ENCODE results near the gene KDM2A.

KDM2A gene

GRCh38 chr11:67146516-67147226 is 27.6 kb downstream of the KDM2A start:
- no peak overlapping the region for H3K4me3 ChIP-seq (ENCODE audit: low read length in 2 of 2)
- H3K36me3 ChIP-seq (ENCODE audit: control insufficient read depth in 2 of 2, insufficient read depth in 2 of 2, low read length in 2 of 2): peaks cover 4 to 6% of the 10 kb centered on the region in 2 donors
- H3K27ac ChIP-seq (ENCODE audit: low read length): no peak overlapping the region
- H3K9ac ChIP-seq (ENCODE audit: low read length in 2 of 2): no peak overlapping the region
- no peaks in the 10 kb centered on the region for H3K27me3 ChIP-seq (ENCODE audit: control insufficient read depth in 1 of 2, insufficient read depth in 2 of 2, low read length in 2 of 2)
- H3K9me3 ChIP-seq (ENCODE audit: control insufficient read depth in 2 of 2, low read length in 2 of 2): no peaks in the 10 kb centered on the region
- no peaks in the 10 kb centered on the region for H3K4me1 ChIP-seq (ENCODE audit: control insufficient read depth, insufficient read depth, low read length)

- no peak overlapping the region for H3K4me3 ChIP-seq (ENCODE audit: low read length in 2 of 2)
- no peaks in the 10 kb centered on the region for H3K4me1 ChIP-seq (ENCODE audit: control insufficient read depth, insufficient read depth, low read length)
- no peak overlapping the region for H3K27ac ChIP-seq (ENCODE audit: low read length)
- no peaks in the 10 kb centered on the region for H3K27me3 ChIP-seq (ENCODE audit: control insufficient read depth in 1 of 2, insufficient read depth in 2 of 2, low read length in 2 of 2)
- no peaks in the 10 kb centered on the region for H3K9me3 ChIP-seq (ENCODE audit: control insufficient read depth in 2 of 2, low read length in 2 of 2)
- peaks cover 4 to 7% of the 10 kb centered on the region in 2 donors for H3K36me3 ChIP-seq (ENCODE audit: control insufficient read depth in 2 of 2, insufficient read depth in 2 of 2, low read length in 2 of 2)
- H3K9ac ChIP-seq (ENCODE audit: low read length in 2 of 2): no peak overlapping the region
These were observed 34.9 kb downstream of the KDM2A start for GRCh38 chr11:67153971-67154370.

DNA sequence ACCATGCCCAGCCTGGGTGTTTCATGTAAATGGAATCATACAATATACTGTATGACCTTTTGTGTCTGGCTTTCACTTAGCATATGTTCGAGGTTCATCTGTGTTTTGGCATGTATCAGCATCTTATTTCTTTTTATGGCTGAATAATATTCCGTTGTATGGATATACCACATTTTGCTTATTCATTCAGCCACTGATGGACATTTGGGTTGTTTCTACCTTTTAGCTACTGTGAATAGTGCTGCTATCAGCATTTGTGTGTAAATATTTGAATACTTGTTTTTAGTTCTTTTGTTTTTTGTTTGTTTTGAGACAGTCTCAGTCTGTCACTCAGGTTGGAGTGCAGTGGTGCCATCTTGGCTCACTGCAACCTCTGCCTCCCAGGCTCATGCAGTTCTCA is 35.7 kb downstream of the KDM2A start:
- Histone ChIP-seq H3K4me1 (ENCODE audit: control insufficient read depth, insufficient read depth, low read length) (no peaks in the 10 kb centered on the region), H3K36me3 (ENCODE audit: control insufficient read depth in 2 of 2, insufficient read depth in 2 of 2, low read length in 2 of 2) (peaks cover 4 to 7% of the 10 kb centered on the region in 2 donors), H3K9ac (ENCODE audit: low read length in 2 of 2) (no peak overlapping the region), H3K9me3 (ENCODE audit: control insufficient read depth in 2 of 2, low read length in 2 of 2) (no peaks in the 10 kb centered on the region), H3K27me3 (ENCODE audit: control insufficient read depth in 1 of 2, insufficient read depth in 2 of 2, low read length in 2 of 2) (no peaks in the 10 kb centered on the region), H3K4me3 (ENCODE audit: low read length in 2 of 2) (no peak overlapping the region), H3K27ac (ENCODE audit: low read length) (no peak overlapping the region)

GRCh38 chr11:67157691-67158090 is 38.6 kb downstream of the KDM2A start:
- Histone ChIP-seq H3K9me3 (ENCODE audit: control insufficient read depth in 2 of 2, low read length in 2 of 2) (no peaks in the 10 kb centered on the region), H3K27me3 (ENCODE audit: control insufficient read depth in 1 of 2, insufficient read depth in 2 of 2, low read length in 2 of 2) (no peaks in the 10 kb centered on the region), H3K27ac (ENCODE audit: low read length) (no peak overlapping the region), H3K4me1 (ENCODE audit: control insufficient read depth, insufficient read depth, low read length) (no peaks in the 10 kb centered on the region), H3K9ac (ENCODE audit: low read length in 2 of 2) (no peak overlapping the region), H3K4me3 (ENCODE audit: low read length in 2 of 2) (no peak overlapping the region), H3K36me3 (ENCODE audit: control insufficient read depth in 2 of 2, insufficient read depth in 2 of 2, low read length in 2 of 2) (peaks cover 0 to 3% of the 10 kb centered on the region in 2 donors)

- Histone ChIP-seq H3K4me3 (ENCODE audit: low read length in 2 of 2) (no peak overlapping the region), H3K27me3 (ENCODE audit: control insufficient read depth in 1 of 2, insufficient read depth in 2 of 2, low read length in 2 of 2) (no peaks in the 10 kb centered on the region), H3K9me3 (ENCODE audit: control insufficient read depth in 2 of 2, low read length in 2 of 2) (no peaks in the 10 kb centered on the region), H3K9ac (ENCODE audit: low read length in 2 of 2) (no peak overlapping the region), H3K27ac (ENCODE audit: low read length) (no peak overlapping the region), H3K4me1 (ENCODE audit: control insufficient read depth, insufficient read depth, low read length) (no peaks in the 10 kb centered on the region), H3K36me3 (ENCODE audit: control insufficient read depth in 2 of 2, insufficient read depth in 2 of 2, low read length in 2 of 2) (peaks cover 0 to 3% of the 10 kb centered on the region in 2 donors)
These were observed 39.2 kb downstream of the KDM2A start for GRCh38 chr11:67158221-67158620.

DNA sequence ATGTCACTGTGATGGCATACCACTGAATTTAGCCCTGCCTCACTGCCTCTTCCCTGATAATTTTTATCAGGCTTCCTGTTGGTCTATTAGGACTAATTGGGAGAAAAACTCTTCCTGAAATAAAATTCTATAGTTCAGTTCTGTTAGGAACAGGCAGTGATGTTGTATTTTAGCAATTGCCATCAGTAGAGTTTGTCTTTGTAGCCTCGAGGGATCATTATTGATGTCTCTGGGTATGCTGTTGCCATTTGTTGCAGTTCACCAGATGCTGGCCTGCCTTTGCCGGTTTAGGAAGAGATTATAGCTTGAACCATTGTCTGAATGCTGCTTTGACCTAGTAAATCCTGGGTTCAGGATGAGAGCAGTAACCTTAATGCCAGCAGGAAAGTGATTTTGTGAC is 41.0 kb downstream of the KDM2A start:
- no peaks in the 10 kb centered on the region for H3K27me3 ChIP-seq (ENCODE audit: control insufficient read depth in 1 of 2, insufficient read depth in 2 of 2, low read length in 2 of 2)
- H3K4me3 ChIP-seq (ENCODE audit: low read length in 2 of 2): no peak overlapping the region
- H3K9ac ChIP-seq (ENCODE audit: low read length in 2 of 2): no peak overlapping the region
- H3K4me1 ChIP-seq (ENCODE audit: control insufficient read depth, insufficient read depth, low read length): no peaks in the 10 kb centered on the region
- H3K27ac ChIP-seq (ENCODE audit: low read length): no peak overlapping the region
- H3K9me3 ChIP-seq (ENCODE audit: control insufficient read depth in 2 of 2, low read length in 2 of 2): no peaks in the 10 kb centered on the region
- H3K36me3 ChIP-seq (ENCODE audit: control insufficient read depth in 2 of 2, insufficient read depth in 2 of 2, low read length in 2 of 2): no peaks in the 10 kb centered on the region

- no peaks in the 10 kb centered on the region for H3K4me1 ChIP-seq (ENCODE audit: control insufficient read depth, insufficient read depth, low read length)
- no peaks in the 10 kb centered on the region for H3K27me3 ChIP-seq (ENCODE audit: control insufficient read depth in 1 of 2, insufficient read depth in 2 of 2, low read length in 2 of 2)
- H3K27ac ChIP-seq (ENCODE audit: low read length): no peak overlapping the region
- H3K36me3 ChIP-seq (ENCODE audit: control insufficient read depth in 2 of 2, insufficient read depth in 2 of 2, low read length in 2 of 2): no peaks in the 10 kb centered on the region
- H3K9me3 ChIP-seq (ENCODE audit: control insufficient read depth in 2 of 2, low read length in 2 of 2): no peaks in the 10 kb centered on the region
- no peak overlapping the region for H3K4me3 ChIP-seq (ENCODE audit: low read length in 2 of 2)
- H3K9ac ChIP-seq (ENCODE audit: low read length in 2 of 2): no peak overlapping the region
These were observed 42.1 kb downstream of the KDM2A start for GRCh38 chr11:67160872-67161783.

- H3K4me1 ChIP-seq (ENCODE audit: control insufficient read depth, insufficient read depth, low read length): no peaks in the 10 kb centered on the region
- H3K9ac ChIP-seq (ENCODE audit: low read length in 2 of 2): no peak overlapping the region
- no peak overlapping the region for H3K4me3 ChIP-seq (ENCODE audit: low read length in 2 of 2)
- no peaks in the 10 kb centered on the region for H3K27me3 ChIP-seq (ENCODE audit: control insufficient read depth in 1 of 2, insufficient read depth in 2 of 2, low read length in 2 of 2)
- H3K36me3 ChIP-seq (ENCODE audit: control insufficient read depth in 2 of 2, insufficient read depth in 2 of 2, low read length in 2 of 2): no peaks in the 10 kb centered on the region
- no peak overlapping the region for H3K27ac ChIP-seq (ENCODE audit: low read length)
- no peaks in the 10 kb centered on the region for H3K9me3 ChIP-seq (ENCODE audit: control insufficient read depth in 2 of 2, low read length in 2 of 2)
These were observed 43.9 kb downstream of the KDM2A start for GRCh38 chr11:67163006-67163405.

GRCh38 chr11:67165623-67166022 is 46.6 kb downstream of the KDM2A start:
- Histone ChIP-seq H3K4me3 (ENCODE audit: low read length in 2 of 2) (no peak overlapping the region), H3K9ac (ENCODE audit: low read length in 2 of 2) (no peak overlapping the region), H3K9me3 (ENCODE audit: control insufficient read depth in 2 of 2, low read length in 2 of 2) (no peaks in the 10 kb centered on the region), H3K27ac (ENCODE audit: low read length) (no peak overlapping the region), H3K36me3 (ENCODE audit: control insufficient read depth in 2 of 2, insufficient read depth in 2 of 2, low read length in 2 of 2) (no peaks in the 10 kb centered on the region), H3K4me1 (ENCODE audit: control insufficient read depth, insufficient read depth, low read length) (no peaks in the 10 kb centered on the region), H3K27me3 (ENCODE audit: control insufficient read depth in 1 of 2, insufficient read depth in 2 of 2, low read length in 2 of 2) (no peaks in the 10 kb centered on the region)

- no peaks in the 10 kb centered on the region for H3K36me3 ChIP-seq (ENCODE audit: control insufficient read depth in 2 of 2, insufficient read depth in 2 of 2, low read length in 2 of 2)
- no peak overlapping the region for H3K9ac ChIP-seq (ENCODE audit: low read length in 2 of 2)
- H3K27ac ChIP-seq (ENCODE audit: low read length): no peak overlapping the region
- no peaks in the 10 kb centered on the region for H3K27me3 ChIP-seq (ENCODE audit: control insufficient read depth in 1 of 2, insufficient read depth in 2 of 2, low read length in 2 of 2)
- H3K9me3 ChIP-seq (ENCODE audit: control insufficient read depth in 2 of 2, low read length in 2 of 2): no peaks in the 10 kb centered on the region
- no peaks in the 10 kb centered on the region for H3K4me1 ChIP-seq (ENCODE audit: control insufficient read depth, insufficient read depth, low read length)
- no peak overlapping the region for H3K4me3 ChIP-seq (ENCODE audit: low read length in 2 of 2)
These were observed 48.0 kb downstream of the KDM2A start for GRCh38 chr11:67167091-67167490.

- H3K4me1 ChIP-seq (ENCODE audit: control insufficient read depth, insufficient read depth, low read length): no peaks in the 10 kb centered on the region
- H3K9me3 ChIP-seq (ENCODE audit: control insufficient read depth in 2 of 2, low read length in 2 of 2): no peaks in the 10 kb centered on the region
These were observed 48.7 kb downstream of the KDM2A start for GRCh38 chr11:67167719-67168118.

More at GRCh38 chr11:67167719-67168118, 48.7 kb downstream of the KDM2A start:
- Histone ChIP-seq H3K4me3 (ENCODE audit: low read length in 2 of 2) (no peak overlapping the region), H3K27me3 (ENCODE audit: control insufficient read depth in 1 of 2, insufficient read depth in 2 of 2, low read length in 2 of 2) (no peaks in the 10 kb centered on the region), H3K9ac (ENCODE audit: low read length in 2 of 2) (no peak overlapping the region), H3K27ac (ENCODE audit: low read length) (no peak overlapping the region), H3K36me3 (ENCODE audit: control insufficient read depth in 2 of 2, insufficient read depth in 2 of 2, low read length in 2 of 2) (no peaks in the 10 kb centered on the region)
